ENCODE data around the gene ANKRD62.
"Not testable (repeated sequence)": the region's sequence is repeated elsewhere in the genome, so short reads cannot be mapped to it uniquely, and the experiment has no call there.

The ANKRD62 gene

GRCh38 chr18:12076424-12077140, 17.1 kb upstream of the ANKRD62 start:
- CTCF ChIA-PET, result no interaction called here
- POLR2A ChIA-PET, result no interaction called here
- no peak for DNase-seq (ENCODE audit: extremely low spot score)
- TF ChIP-seq CTCF (IDR thresholded peaks at IDR 0.05; ENCODE audit: control extremely low read depth, extremely low read depth, low read depth, missing control alignments), result no peak

GRCh38 chr18:12077994-12078393, 15.6 kb upstream of the ANKRD62 start:
- CTCF ChIA-PET; POLR2A ChIA-PET; DNase-seq (ENCODE audit: extremely low spot score): not testable (repeated sequence)

- ChIA-PET POLR2A (no interaction called here), CTCF (no interaction called here)
- TF ChIP-seq CTCF (IDR thresholded peaks at IDR 0.05; ENCODE audit: control extremely low read depth, extremely low read depth, low read depth, missing control alignments), result no peak
- DNase-seq (ENCODE audit: extremely low spot score), result no peak
Measured at GRCh38 chr18:12079491-12080237, 14.0 kb upstream of the ANKRD62 start.

- ChIA-PET CTCF (no interaction called here), POLR2A (no interaction called here)
- DNase-seq (ENCODE audit: extremely low spot score), result no peak
- no peak for TF ChIP-seq CTCF (IDR thresholded peaks at IDR 0.05; ENCODE audit: control extremely low read depth, extremely low read depth, low read depth, missing control alignments)
Measured at GRCh38 chr18:12085136-12085535, 8.5 kb upstream of the ANKRD62 start.

- POLR2A ChIA-PET, result no interaction called here
- CTCF ChIA-PET, result no interaction called here
- DNase-seq (ENCODE audit: extremely low spot score), result no peak
- TF ChIP-seq CTCF (IDR thresholded peaks at IDR 0.05; ENCODE audit: control extremely low read depth, extremely low read depth, low read depth, missing control alignments), result no peak
Measured at GRCh38 chr18:12085786-12086185, 7.9 kb upstream of the ANKRD62 start.

- TF ChIP-seq CTCF (IDR thresholded peaks at IDR 0.05; ENCODE audit: control extremely low read depth, extremely low read depth, low read depth, missing control alignments), result no peak
- POLR2A ChIA-PET, result no interaction called here
- CTCF ChIA-PET, result no interaction called here
- DNase-seq (ENCODE audit: extremely low spot score), result no peak
Measured at GRCh38 chr18:12086249-12086648, 7.4 kb upstream of the ANKRD62 start.

- ChIA-PET POLR2A (no interaction called here), CTCF (no interaction called here)
- TF ChIP-seq CTCF (IDR thresholded peaks at IDR 0.05; ENCODE audit: control extremely low read depth, extremely low read depth, low read depth, missing control alignments), result no peak
- no peak for DNase-seq (ENCODE audit: extremely low spot score)
Measured at GRCh38 chr18:12086677-12087470, 6.8 kb upstream of the ANKRD62 start.

Data from GM10248 (cell line).